GM06990 (cell line): ENCODE measurements around the gene AFG1L.

ENCODE experiments used
- DNase-seq: peaks from one replicate; pipeline ENCODE4 v3.0.0-alpha.2; 2011; ENCODE audit not compliant: insufficient read length; ENCODE audit errors: extremely low read depth
- H3K27me3 ChIP-seq: replicated peaks from 2 replicates; pipeline ENCODE4 v1.6.0; 2011; ENCODE audit warnings: low read length; ENCODE audit not compliant: control insufficient read depth, insufficient read depth
- H3K36me3 ChIP-seq: 2 replicates; pipeline ENCODE4 v1.5.1; 2011; ENCODE audit warnings: low read length; ENCODE audit not compliant: control insufficient read depth, insufficient read depth
- H3K4me3 ChIP-seq: replicated peaks from 2 replicates; pipeline ENCODE4 v1.5.1; 2011; ENCODE audit warnings: low read depth, mild to moderate bottlenecking, control low read depth, low read length
- CTCF ChIP-seq: IDR thresholded peaks from 2 replicates; pipeline ENCODE4 v1.5.1; 2011; ENCODE audit warnings: low read length, control low read depth, mild to moderate bottlenecking, inconsistent platforms; ENCODE audit not compliant: insufficient read depth, poor library complexity, severe bottlenecking

AFG1L gene

GRCh38 chr6:108253241-108253640 is 41.6 kb upstream of the AFG1L start:
- no peak overlapping the region for H3K4me3 ChIP-seq

GRCh38 chr6:108254433-108255410 is 40.1 kb upstream of the AFG1L start:
- no peak for DNase-seq
- TF ChIP-seq CTCF = no peak
- no peak overlapping the region for H3K4me3 ChIP-seq
- no peaks in the 10 kb centered on the region for H3K27me3 ChIP-seq
- peaks cover 2% of the 10 kb centered on the region for H3K36me3 ChIP-seq

More at GRCh38 chr6:108253241-108253640, 41.6 kb upstream of the AFG1L start:
- H3K36me3 ChIP-seq = peaks cover 2% of the 10 kb centered on the region
- no peak for TF ChIP-seq CTCF
- no peak for DNase-seq
- H3K27me3 ChIP-seq = no peaks in the 10 kb centered on the region

GRCh38 chr6:108260126-108260808 is 34.6 kb upstream of the AFG1L start:
- Histone ChIP-seq H3K4me3 (peak overlapping the region; percentile 89), H3K27me3 (no peaks in the 10 kb centered on the region), H3K36me3 (no peaks in the 10 kb centered on the region; the same call in 1 of the 2 replicates)
- DNase-seq = no peak
- peak; percentile 3 for TF ChIP-seq CTCF

GRCh38 chr6:108260809-108261569 is 33.9 kb upstream of the AFG1L start, which contains the start of gene SNX3:
Gene SNX3, minus strand, starts transcription at chr6:108261040. Its CDS starts 119 bp downstream, at chr6:108260921.
- no peaks in the 10 kb centered on the region; the same call in 1 of the 2 replicates for H3K36me3 ChIP-seq
- peak; percentile 8 for TF ChIP-seq CTCF
- H3K27me3 ChIP-seq = no peaks in the 10 kb centered on the region
- peak; percentile 100 for DNase-seq
- H3K4me3 ChIP-seq = peak within 1 kb of the TSS; percentile 89

GRCh38 chr6:108263371-108263770 is 31.5 kb upstream of the AFG1L start:
- H3K36me3 ChIP-seq = no peaks in the 10 kb centered on the region
- no peak overlapping the region for H3K4me3 ChIP-seq
- H3K27me3 ChIP-seq = no peaks in the 10 kb centered on the region
- no peak for TF ChIP-seq CTCF
- no peak for DNase-seq
